PFSK-1 (cell line): Measurements from ENCODE around the gene TBXA2R.

Experiments
- POLR2AphosphoS5 ChIP-seq: IDR thresholded peaks from 2 replicates; pipeline ENCODE4 v1.6.1; 2012; ENCODE audit warnings: low read depth, mild to moderate bottlenecking, control low read depth, low read length, moderate library complexity
- TAF1 ChIP-seq: IDR thresholded peaks from 2 replicates; pipeline ENCODE4 v1.6.1; 2012; ENCODE audit warnings: low read length, control low read depth, borderline replicate concordance; ENCODE audit not compliant: insufficient read depth

DNA sequence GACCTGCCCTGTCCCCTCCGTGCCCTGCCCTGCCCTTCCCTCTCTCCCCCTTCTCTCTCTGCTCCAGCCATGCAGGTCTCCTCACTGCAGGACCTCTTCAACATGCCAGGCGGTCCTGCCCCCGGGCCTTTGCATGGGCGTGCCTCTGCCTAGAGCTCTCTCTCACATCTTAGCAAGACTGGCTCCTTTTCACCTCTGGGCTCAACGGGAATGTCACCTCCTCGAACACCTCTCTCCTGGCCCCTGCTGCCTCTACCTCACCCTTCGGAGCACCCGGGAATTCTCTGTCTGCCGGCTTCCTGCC lies 54.9 kb downstream of the TBXA2R start:
- TF ChIP-seq TAF1: no peak
- TF ChIP-seq POLR2AphosphoS5: no peak
